GM12892 (cell line): Measurements from ENCODE around the gene TMUB1.

Experiments
- DNase-seq: peaks from one replicate; pipeline ENCODE4 v3.0.0; 2011; ENCODE audit not compliant: insufficient read length
- FAIRE-seq: peaks from 2 replicates; lab custom pipeline; 2011; peaks lifted over from hg19 to GRCh38; lab: Jason Lieb, UNC
- POLR2A ChIP-seq: IDR thresholded peaks from 2 replicates; pipeline ENCODE4 v1.6.1; 2011; ENCODE audit warnings: low read depth, low read length, control low read depth
- POLR2AphosphoS5 ChIP-seq: IDR thresholded peaks from 2 replicates; pipeline ENCODE4 v1.6.1; 2011; ENCODE audit warnings: low read depth, low read length, control low read depth
- TAF1 ChIP-seq: IDR thresholded peaks from 2 replicates; pipeline ENCODE4 v1.6.1; 2011; ENCODE audit warnings: low read depth, mild to moderate bottlenecking, control low read depth, low read length, borderline replicate concordance

Gene TMUB1

GRCh38 chr7:151110236-151110940 is 27.1 kb upstream of the TMUB1 start:
- FAIRE-seq: no peak
- TF ChIP-seq TAF1: no peak
- TF ChIP-seq POLR2AphosphoS5: no peak
- no peak for TF ChIP-seq POLR2A

GRCh38 chr7:151109094-151110048 is 26.1 kb upstream of the TMUB1 start:
- TF ChIP-seq TAF1: no peak
- FAIRE-seq: no peak
- no peak for DNase-seq

More at GRCh38 chr7:151110236-151110940, 27.1 kb upstream of the TMUB1 start:
- DNase-seq: no peak

GRCh38 chr7:151107882-151108281 is 24.6 kb upstream of the TMUB1 start:
- TF ChIP-seq POLR2A (no peak), POLR2AphosphoS5 (no peak), TAF1 (no peak)
- FAIRE-seq: no peak
- no peak for DNase-seq

GRCh38 chr7:151104411-151105235 is 21.3 kb upstream of the TMUB1 start:
- DNase-seq (no peak), FAIRE-seq (no peak)
- TF ChIP-seq POLR2AphosphoS5 (no peak), TAF1 (no peak), POLR2A (no peak)

- FAIRE-seq (no peak), DNase-seq (no peak)
- TF ChIP-seq POLR2AphosphoS5 (no peak), TAF1 (no peak), POLR2A (no peak)
Observed at GRCh38 chr7:151103973-151104372, 20.7 kb upstream of the TMUB1 start.

GRCh38 chr7:151102991-151103390 is 19.7 kb upstream of the TMUB1 start:
- FAIRE-seq (no peak), DNase-seq (no peak)
- no peak for TF ChIP-seq TAF1
- no peak for TF ChIP-seq POLR2AphosphoS5
- TF ChIP-seq POLR2A: no peak

- FAIRE-seq (no peak), DNase-seq (no peak)
- no peak for TF ChIP-seq POLR2AphosphoS5
- TF ChIP-seq POLR2A: no peak
- TF ChIP-seq TAF1: no peak
Observed at GRCh38 chr7:151101621-151102396, 18.5 kb upstream of the TMUB1 start.

GRCh38 chr7:151100921-151101320 is 17.6 kb upstream of the TMUB1 start:
- DNase-seq (no peak), FAIRE-seq (no peak)
- TF ChIP-seq TAF1 (no peak), POLR2A (no peak), POLR2AphosphoS5 (no peak)

GRCh38 chr7:151099486-151100211 is 16.4 kb upstream of the TMUB1 start:
- no peak for DNase-seq
- FAIRE-seq: no peak
- no peak for TF ChIP-seq POLR2A
- TF ChIP-seq TAF1: no peak
- no peak for TF ChIP-seq POLR2AphosphoS5

- FAIRE-seq (no peak), DNase-seq (no peak)
- TF ChIP-seq POLR2A (no peak), TAF1 (no peak)
Observed at GRCh38 chr7:151095828-151096475, 12.7 kb upstream of the TMUB1 start.

GRCh38 chr7:151095123-151095797 is 12.0 kb upstream of the TMUB1 start:
- FAIRE-seq: no peak
- DNase-seq: no peak
- TF ChIP-seq TAF1 (no peak), POLR2AphosphoS5 (no peak), POLR2A (no peak)
